GM19452 (cell line): ENCODE measurements around the gene HIVEP3.

Experiments
- ATAC-seq: cut with Tn5 transposase; IDR thresholded peaks from one replicate; pipeline ENCODE4 v1.9.1; 2021; ENCODE audit not compliant: unreplicated experiment

The HIVEP3 gene

GRCh38 chr1:41735631-41736260 lies 183.0 kb downstream of the HIVEP3 start:
- ATAC-seq = no peak

DNA sequence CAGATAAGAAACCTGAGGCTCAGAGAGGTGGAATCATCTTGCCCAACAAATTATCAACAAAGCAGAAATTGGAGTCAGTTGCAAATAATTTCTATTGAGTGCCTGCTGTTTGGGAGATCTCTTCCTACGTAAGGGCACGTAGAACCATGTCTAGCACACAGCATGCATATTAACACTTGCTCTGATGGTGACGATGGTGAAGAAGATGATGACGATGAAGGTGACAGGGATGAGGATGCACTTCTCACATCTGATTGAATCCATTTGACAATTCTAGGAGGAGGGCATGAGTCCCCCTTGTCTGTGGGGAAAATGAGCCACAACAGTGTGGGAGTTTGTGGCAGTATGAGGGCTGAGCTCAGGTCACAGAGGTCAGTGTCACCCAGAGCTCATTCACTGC lies 183.6 kb downstream of the HIVEP3 start:
- no peak for ATAC-seq

DNA sequence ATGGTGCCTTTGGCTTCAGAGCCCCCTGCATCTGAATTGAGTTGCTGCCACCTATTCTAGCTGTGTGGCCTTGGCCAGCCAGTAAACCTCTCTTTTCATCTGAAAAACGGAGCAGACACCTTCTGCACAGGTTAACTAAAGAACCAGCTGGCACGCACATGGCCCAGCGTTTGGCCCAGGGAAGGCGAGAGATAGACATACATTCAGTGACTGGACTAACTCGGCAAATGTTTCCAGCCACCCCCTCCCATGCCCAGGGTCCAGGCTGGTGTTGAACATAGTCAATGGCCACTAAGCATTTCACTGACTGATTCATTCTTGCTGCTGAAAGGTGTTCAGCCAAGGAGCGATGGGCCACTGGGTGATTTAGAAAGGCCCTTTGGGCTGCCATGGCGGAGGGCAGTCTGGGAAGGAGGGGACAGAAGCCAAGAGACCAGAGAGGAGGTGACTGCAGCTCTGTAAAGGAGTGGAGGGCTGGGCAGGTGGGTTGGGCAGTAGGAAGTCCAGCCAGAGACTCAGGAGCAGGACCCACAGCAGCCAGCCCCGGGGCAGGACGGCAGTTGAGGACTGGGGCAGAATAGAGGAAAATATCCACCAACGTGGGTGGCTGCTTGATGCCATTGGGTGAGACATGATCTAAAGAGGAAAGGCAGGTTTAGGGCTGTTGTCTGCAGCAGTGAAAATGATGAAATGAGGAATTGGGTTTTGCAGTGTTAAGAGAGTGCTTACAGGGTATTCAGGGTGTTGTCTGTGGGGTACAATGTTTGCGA lies 184.3 kb downstream of the HIVEP3 start:
- no peak for ATAC-seq

GRCh38 chr1:41733725-41734124 lies 185.0 kb downstream of the HIVEP3 start:
- no peak for ATAC-seq

GRCh38 chr1:41733021-41733420 lies 185.7 kb downstream of the HIVEP3 start:
- ATAC-seq = no peak

- ATAC-seq = no peak
Measured at GRCh38 chr1:41731516-41732030, 187.1 kb downstream of the HIVEP3 start.

DNA sequence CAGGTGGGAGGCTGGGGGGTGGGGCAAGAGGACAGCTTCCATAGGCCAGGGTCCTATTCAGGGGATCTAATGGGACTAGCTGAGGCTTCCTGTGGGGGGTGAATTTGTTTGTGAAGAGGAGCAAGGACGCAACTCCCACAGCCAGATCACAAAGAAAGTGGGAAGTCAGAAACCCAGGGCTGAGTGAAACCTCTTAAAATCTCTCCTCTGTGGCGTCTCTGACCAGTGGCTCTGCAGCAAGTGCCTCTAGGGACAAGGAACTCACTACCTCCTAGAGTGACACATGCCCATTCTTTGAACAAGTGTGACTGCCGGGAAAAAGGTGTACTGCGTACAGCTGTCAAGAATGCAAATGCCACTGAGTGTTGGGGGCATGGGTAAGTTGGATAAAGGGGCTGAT lies 187.9 kb downstream of the HIVEP3 start:
- ATAC-seq = no peak

GRCh38 chr1:41728403-41729202 lies 190.1 kb downstream of the HIVEP3 start:
- peak; percentile 82 for ATAC-seq

DNA sequence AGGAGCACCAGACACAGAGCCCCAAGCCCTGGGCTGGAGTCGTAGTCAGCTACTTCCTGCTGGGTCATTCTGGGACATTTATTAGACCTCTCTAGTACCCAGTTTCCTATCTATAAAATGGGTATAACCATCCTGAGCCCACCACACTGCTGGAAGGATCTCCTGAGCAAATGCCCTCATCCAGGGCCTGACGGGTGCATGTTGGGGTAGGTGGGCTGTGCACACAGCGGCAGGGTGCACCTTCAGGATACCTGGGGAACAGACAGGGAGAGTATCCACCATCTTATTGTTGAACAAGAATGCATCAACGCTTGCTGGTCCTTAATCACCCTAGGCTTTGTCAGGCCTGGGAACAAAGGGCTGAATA lies 191.0 kb downstream of the HIVEP3 start:
- no peak for ATAC-seq

DNA sequence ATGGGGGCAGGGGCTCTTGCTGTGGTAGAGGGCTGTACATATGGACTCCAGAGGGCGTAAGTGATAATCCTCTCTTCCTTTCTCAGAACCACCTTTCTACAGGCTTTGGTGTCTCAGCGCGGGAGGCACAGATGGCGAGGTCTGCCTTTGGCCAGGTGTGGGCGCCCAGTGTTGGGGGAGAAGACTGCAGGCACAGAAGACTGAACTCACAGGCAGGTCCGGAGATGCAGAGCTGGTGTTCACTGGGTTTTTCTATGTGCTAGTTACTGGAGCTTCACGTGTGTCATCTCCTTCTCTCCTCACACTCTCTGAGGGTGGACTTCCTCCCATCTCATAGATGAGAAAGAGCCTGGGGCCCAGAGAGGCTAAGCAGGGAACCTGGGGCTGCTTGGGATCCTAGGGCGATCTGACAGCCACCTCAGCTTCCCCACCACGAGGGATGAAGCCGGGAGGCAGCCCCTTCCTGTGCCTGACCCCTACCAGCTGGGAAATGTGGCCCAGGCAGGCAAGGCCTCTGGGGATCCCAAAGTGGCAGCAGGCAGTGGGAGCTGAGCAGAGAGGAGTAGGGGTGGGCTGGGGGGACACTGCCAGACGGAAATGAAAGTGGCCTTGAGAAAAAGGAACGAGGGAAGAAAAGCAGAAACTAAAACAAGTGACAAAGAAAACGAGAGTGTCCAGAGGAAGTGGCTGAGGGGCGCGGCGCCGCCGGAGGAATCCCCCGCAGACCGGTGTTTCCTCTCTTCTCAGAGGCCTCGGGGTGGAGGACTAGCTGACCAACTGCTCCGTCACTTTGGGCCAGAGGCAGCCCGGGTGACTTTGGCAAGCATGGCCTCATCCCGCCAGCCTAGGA lies 191.6 kb downstream of the HIVEP3 start:
- peak; percentile 33 for ATAC-seq

GRCh38 chr1:41726292-41726691 lies 192.4 kb downstream of the HIVEP3 start:
- ATAC-seq = no peak

DNA sequence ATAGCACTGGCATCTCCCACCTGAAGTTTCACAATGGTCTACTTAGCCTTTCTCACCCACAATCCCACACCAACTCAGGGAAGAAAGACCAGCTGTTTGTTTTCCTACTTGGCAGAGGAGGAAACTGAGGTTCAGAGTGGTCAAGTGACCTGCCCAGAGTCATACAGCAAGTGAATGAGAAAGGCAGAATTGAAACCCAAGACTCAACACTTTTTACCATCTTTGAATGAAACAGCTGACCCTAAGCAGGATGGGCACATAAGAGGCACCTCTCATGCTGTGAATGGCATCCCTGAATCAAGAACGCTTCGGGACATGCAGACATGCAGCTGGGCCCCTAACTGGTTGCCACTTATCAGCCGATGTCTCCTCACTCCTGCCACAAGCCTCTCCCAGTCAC lies 193.8 kb downstream of the HIVEP3 start:
- no peak for ATAC-seq

- ATAC-seq = no peak
Measured at GRCh38 chr1:41724248-41724647, 194.5 kb downstream of the HIVEP3 start.

- no peak for ATAC-seq
Measured at GRCh38 chr1:41723786-41724185, 194.9 kb downstream of the HIVEP3 start.

DNA sequence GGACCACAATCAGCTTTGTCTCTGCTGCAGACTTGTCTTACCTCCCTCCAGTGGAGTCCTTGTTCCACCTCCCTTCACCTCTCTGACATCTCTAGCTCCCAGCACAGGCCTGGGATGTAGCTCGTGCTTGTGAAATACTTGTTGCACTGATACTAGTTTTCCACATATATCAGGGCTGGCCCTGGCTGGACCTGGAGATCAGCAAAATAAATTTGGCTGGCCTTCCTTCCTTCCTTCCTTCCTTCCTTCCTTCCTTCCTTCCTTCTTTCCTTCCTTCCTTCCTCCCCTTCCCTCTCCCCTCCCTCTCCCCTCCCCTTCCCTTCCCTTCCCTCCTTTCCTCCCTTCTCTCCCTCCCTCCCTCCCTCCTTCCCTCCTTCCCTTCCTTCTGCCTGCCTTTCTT lies 196.5 kb downstream of the HIVEP3 start:
- ATAC-seq = no peak

DNA sequence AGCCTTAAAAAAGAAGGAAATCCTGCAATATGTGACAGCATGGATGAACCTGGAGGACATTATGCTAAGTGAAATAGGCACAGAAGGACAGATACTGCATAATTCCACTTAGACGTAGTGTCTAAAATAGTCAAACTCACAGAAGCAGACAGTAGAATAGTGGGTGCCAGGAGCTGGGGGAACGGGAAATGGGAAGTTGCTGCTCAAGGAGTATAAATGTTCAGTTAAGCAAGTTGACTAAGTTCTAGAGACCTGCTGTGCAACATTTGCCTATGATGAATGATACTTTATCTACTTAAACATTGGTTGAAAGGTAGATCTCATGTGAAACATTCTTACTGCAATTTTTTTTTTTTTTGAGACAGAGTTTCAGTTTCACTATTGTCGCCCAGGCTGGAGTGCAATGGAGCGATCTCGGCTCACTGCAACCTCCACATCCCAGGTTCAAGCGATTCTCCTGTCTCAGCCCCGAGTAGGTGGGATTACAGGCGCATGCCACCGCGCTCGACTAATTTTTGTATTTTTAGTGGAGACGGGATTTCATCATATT lies 197.8 kb downstream of the HIVEP3 start:
- ATAC-seq = no peak

GRCh38 chr1:41719590-41719989 lies 199.1 kb downstream of the HIVEP3 start:
- ATAC-seq = no peak

DNA sequence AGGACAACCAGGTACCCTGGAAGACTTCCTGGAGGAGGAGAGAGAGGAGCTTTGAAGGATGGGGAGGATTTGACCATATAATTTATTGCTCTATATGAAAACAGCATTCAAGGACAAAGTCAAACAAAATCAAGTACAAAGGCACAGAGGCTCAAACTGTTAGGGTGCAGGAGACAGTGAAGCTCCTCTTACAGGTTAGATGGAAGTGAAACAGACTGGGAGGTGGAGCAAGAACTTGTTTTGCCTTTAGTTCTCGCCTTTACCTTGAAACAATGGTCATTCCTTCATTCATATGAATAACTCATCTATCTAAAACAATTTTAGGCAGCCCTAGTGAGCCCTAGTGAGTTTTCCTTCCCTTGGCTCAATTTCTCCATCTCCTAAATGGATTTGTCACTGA lies 199.6 kb downstream of the HIVEP3 start:
- no peak for ATAC-seq

- ATAC-seq = no peak
Measured at GRCh38 chr1:41718497-41718896, 200.2 kb downstream of the HIVEP3 start.
